Urinary bladder (tissue), 4 donors: ENCODE results near the gene ANKRD61. TPM values are rescaled to one million over a fixed set of nuclear protein-coding genes. Genes with fewer than 3 reads are reported as not detected.
A peak's percentile ranks its signal among the peaks of the same experiment; 100 is the strongest.
"Not testable (repeated sequence)": the region's sequence is repeated elsewhere in the genome, so short reads cannot be mapped to it uniquely, and the experiment has no call there.

ENCODE experiments used
- DNase-seq: peaks from one replicate; pipeline ENCODE4 v3.0.0-alpha.2; 2015; ENCODE audit errors: extremely low spot score
- H3K27ac ChIP-seq: one replicate; pipeline ENCODE4 v1.5.1; 2013; ENCODE audit warnings: low read depth, mild to moderate bottlenecking, moderate library complexity
- H3K36me3 ChIP-seq: one replicate; pipeline ENCODE4 v1.6.1; 2013; ENCODE audit warnings: mild to moderate bottlenecking, moderate library complexity; ENCODE audit not compliant: insufficient read depth
- H3K4me1 ChIP-seq: one replicate; pipeline ENCODE4 v1.6.1; 2013; ENCODE audit warnings: mild to moderate bottlenecking, moderate library complexity; ENCODE audit not compliant: insufficient read depth
- H3K4me3 ChIP-seq: one replicate; pipeline ENCODE4 v1.5.1; 2013; ENCODE audit warnings: low read depth, low read length
- WGBS: extraction: QIAGEN DNeasy Blood & Tissue Kit; methylation state at CpG from one replicate; pipeline ENCODE4 v1.1.7; 2013; 5-methylcytosine and 5-hydroxymethylcytosine counted together
- polyA plus RNA-seq: library from polyadenylated mRNA; stranded (reverse); fragments of 200-250 nt; gene quantifications from one replicate; pipeline ENCODE4 v1.2.3, GENCODE V29; 2013
- total RNA-seq: library from RNA; depleted of rRNA; stranded (reverse); fragments of >200 nt; gene quantifications from one replicate; pipeline ENCODE4 v1.2.3, GENCODE V29; 2014
- donor health status: healthy with polysubstance abuse.
- donor health status: healthy.

The ANKRD61 gene
- total RNA-seq (not detected), polyA plus RNA-seq (0.06 TPM)

GRCh38 chr7:6030988-6031387, at the start of gene ANKRD61:
Gene ANKRD61 (plus strand): TSS chr7:6031376. CDS start chr7:6031376, 0 bp downstream.
- Histone ChIP-seq H3K36me3 (no peaks in the 10 kb centered on the region), H3K4me1 (no peaks in the 10 kb centered on the region), H3K4me3 (no peak within 1 kb of the TSS), H3K27ac (no peak within 1 kb of the TSS)
- no peak for DNase-seq
- 87% methylated on average over 2 of the region's 2 CpGs for WGBS

GRCh38 chr7:5987061-5987460, 44.1 kb upstream of the ANKRD61 start:
- not testable (repeated sequence) for H3K36me3 ChIP-seq

GRCh38 chr7:5997210-5997808, 33.9 kb upstream of the ANKRD61 start:
- Histone ChIP-seq H3K36me3 (no peaks in the 10 kb centered on the region), H3K4me3 (no peak overlapping the region), H3K4me1 (no peaks in the 10 kb centered on the region), H3K27ac (no peak overlapping the region)
- WGBS = 48% methylated on average over 10 of the region's 10 CpGs
- DNase-seq = peak; percentile 51

More at GRCh38 chr7:5987061-5987460, 44.1 kb upstream of the ANKRD61 start:
- DNase-seq, H3K4me3 ChIP-seq, H3K27ac ChIP-seq, H3K4me1 ChIP-seq: not testable (repeated sequence)
- 93% methylated on average over 15 of the region's 15 CpGs for WGBS

- Histone ChIP-seq H3K4me3 (no peak overlapping the region), H3K4me1 (no peaks in the 10 kb centered on the region), H3K36me3 (no peaks in the 10 kb centered on the region), H3K27ac (no peak overlapping the region)
- 62% methylated on average over 4 of the region's 4 CpGs for WGBS
- no peak for DNase-seq
Measured at GRCh38 chr7:6007386-6007785, 23.8 kb upstream of the ANKRD61 start.

GRCh38 chr7:6007835-6008590, 23.2 kb upstream of the ANKRD61 start:
- 42% methylated on average over 27 of the region's 27 CpGs for WGBS
- not testable (repeated sequence) for H3K4me1 ChIP-seq, H3K36me3 ChIP-seq, H3K27ac ChIP-seq, DNase-seq
- H3K4me3 ChIP-seq = peak overlapping the region; percentile 74

GRCh38 chr7:6008668-6009611, 22.2 kb upstream of the ANKRD61 start, which contains the start of the genes AIMP2 and PMS2:
Gene AIMP2 (plus strand): TSS chr7:6009272. CDS start chr7:6009364, 92 bp downstream.
Gene PMS2 (minus strand): TSS chr7:6009049. CDS start chr7:6009019, 30 bp downstream.
- peak within 1 kb of the TSS; percentile 79 for H3K27ac ChIP-seq
- peak; percentile 99 for DNase-seq
- H3K4me1 ChIP-seq = no peaks in the 10 kb centered on the region
- peak within 1 kb of the TSS; percentile 74 for H3K4me3 ChIP-seq
- H3K36me3 ChIP-seq = no peaks in the 10 kb centered on the region
- under 1% methylated on average over 84 of the region's 84 CpGs for WGBS

- DNase-seq, H3K36me3 ChIP-seq, H3K27ac ChIP-seq, H3K4me3 ChIP-seq, H3K4me1 ChIP-seq: not testable (repeated sequence)
- 85% methylated on average over 8 of the region's 8 CpGs for WGBS
Measured at GRCh38 chr7:6010370-6010769, 20.8 kb upstream of the ANKRD61 start.

- WGBS = 87% methylated on average over 2 of the region's 2 CpGs
- no peak overlapping the region for H3K27ac ChIP-seq
- no peaks in the 10 kb centered on the region for H3K36me3 ChIP-seq
- H3K4me1 ChIP-seq = no peaks in the 10 kb centered on the region
- H3K4me3 ChIP-seq = no peak overlapping the region
- DNase-seq = no peak
Measured at GRCh38 chr7:6011541-6011940, 19.6 kb upstream of the ANKRD61 start.

- no peak for DNase-seq
- H3K4me1 ChIP-seq = no peaks in the 10 kb centered on the region
- no peak overlapping the region for H3K27ac ChIP-seq
- H3K4me3 ChIP-seq = no peak overlapping the region
- WGBS = 78% methylated on average over 14 of the region's 14 CpGs
- no peaks in the 10 kb centered on the region for H3K36me3 ChIP-seq
Measured at GRCh38 chr7:6012355-6013104, 18.6 kb upstream of the ANKRD61 start.

- WGBS = 67% methylated on average over 8 of the region's 8 CpGs
- Histone ChIP-seq H3K4me1 (no peaks in the 10 kb centered on the region), H3K36me3 (peaks cover 3% of the 10 kb centered on the region), H3K27ac (no peak overlapping the region), H3K4me3 (no peak overlapping the region)
- DNase-seq = no peak
Measured at GRCh38 chr7:6015917-6016652, 15.1 kb upstream of the ANKRD61 start.

- 94% methylated on average over 8 of the region's 8 CpGs for WGBS
- H3K27ac ChIP-seq = no peak overlapping the region
- no peaks in the 10 kb centered on the region for H3K4me1 ChIP-seq
- peaks cover 3% of the 10 kb centered on the region for H3K36me3 ChIP-seq
- DNase-seq = no peak
- H3K4me3 ChIP-seq = no peak overlapping the region
Measured at GRCh38 chr7:6016653-6016966, 14.6 kb upstream of the ANKRD61 start.

GRCh38 chr7:6020371-6021286, 10.5 kb upstream of the ANKRD61 start:
- Histone ChIP-seq H3K4me3 (no peak overlapping the region), H3K36me3 (peaks cover 8% of the 10 kb centered on the region), H3K27ac (no peak overlapping the region), H3K4me1 (no peaks in the 10 kb centered on the region)
- no peak for DNase-seq
- WGBS = 70% methylated on average over 11 of the region's 11 CpGs
